GM10266 (cell line): ENCODE measurements around the gene BCKDHA.

Experiments
- DNase-seq: peaks from one replicate; pipeline ENCODE4 v3.0.0; 2012; ENCODE audit errors: extremely low spot score
- TF ChIP-seq, protein P1 (sequence below): IDR thresholded peaks from 2 replicates; pipeline ENCODE4 v1.5.1; 2012; ENCODE audit warnings: mild to moderate bottlenecking, low read depth; ENCODE audit not compliant: control insufficient read depth, insufficient read depth; ENCODE audit errors: missing control alignments

The BCKDHA gene

DNA sequence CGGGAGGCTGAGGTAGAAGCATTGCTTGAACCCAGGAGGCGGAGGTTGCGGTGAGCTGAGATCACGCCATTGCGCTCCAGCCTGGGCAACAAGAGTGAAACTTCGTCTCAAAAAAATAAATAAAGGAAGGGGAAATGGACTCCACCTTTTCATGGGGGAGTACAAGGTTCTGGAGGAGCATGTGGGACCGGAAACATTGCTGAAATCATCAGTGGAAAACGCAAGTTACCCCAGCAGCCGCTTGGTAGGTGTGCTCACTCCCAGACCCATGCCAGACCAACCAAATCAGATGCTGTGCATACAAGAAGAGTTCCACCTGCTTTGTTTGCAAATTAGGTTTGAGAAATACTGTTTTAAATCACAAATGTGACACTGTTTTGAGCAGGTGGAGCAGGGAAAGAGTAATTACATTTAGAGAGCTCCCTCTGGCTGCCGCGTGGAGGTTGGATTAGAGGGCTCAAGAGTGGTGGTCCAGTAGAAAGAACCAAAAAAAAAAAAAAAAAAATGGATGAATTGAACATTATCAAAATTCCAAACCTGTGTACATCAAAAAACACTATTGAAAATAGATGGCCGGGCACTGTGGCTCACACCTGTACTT, 50.2 kb downstream of the BCKDHA start:
- no peak for DNase-seq
- TF ChIP-seq, protein P1, sequence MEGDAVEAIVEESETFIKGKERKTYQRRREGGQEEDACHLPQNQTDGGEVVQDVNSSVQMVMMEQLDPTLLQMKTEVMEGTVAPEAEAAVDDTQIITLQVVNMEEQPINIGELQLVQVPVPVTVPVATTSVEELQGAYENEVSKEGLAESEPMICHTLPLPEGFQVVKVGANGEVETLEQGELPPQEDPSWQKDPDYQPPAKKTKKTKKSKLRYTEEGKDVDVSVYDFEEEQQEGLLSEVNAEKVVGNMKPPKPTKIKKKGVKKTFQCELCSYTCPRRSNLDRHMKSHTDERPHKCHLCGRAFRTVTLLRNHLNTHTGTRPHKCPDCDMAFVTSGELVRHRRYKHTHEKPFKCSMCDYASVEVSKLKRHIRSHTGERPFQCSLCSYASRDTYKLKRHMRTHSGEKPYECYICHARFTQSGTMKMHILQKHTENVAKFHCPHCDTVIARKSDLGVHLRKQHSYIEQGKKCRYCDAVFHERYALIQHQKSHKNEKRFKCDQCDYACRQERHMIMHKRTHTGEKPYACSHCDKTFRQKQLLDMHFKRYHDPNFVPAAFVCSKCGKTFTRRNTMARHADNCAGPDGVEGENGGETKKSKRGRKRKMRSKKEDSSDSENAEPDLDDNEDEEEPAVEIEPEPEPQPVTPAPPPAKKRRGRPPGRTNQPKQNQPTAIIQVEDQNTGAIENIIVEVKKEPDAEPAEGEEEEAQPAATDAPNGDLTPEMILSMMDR, result no peak

DNA sequence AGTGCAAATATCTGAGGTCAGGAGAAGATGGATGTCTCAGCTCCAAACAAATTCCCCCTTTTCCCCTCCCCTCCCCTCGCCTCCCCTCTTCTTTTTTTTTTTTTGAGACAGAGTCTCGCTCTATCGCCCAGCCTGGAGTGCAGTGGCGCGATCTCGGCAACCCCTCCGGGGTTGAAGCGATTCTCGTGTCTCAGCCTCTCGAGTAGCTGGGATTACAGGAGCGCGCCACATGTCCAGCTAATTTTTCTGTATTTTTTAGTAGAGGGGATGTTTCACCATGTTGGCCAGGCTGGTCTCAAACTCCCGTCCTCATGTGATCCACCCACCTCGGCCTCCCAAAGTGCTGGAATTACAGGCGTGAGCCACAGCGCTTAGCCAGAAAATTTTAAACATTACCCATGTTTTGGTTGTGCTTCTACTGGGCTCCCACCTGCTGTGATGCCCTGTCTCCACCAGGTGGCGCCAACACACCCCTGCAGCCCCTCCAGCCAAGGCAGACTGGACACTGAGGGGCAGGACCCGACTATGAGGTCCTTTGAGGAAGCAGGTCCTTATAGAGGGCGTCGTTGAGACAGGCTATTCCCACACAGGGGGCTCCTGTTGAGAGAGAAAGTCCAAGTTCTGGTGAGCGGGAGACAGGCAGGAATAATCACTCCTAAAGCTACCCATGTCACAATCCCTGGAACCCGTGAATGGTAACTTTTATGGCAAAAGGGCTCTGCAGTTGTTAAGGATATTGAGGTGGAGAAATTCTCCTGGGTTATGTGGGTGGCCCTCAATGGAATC, 51.7 kb downstream of the BCKDHA start:
- DNase-seq, result peak; percentile 78
- TF ChIP-seq, protein P1, result peak; percentile 99

DNA sequence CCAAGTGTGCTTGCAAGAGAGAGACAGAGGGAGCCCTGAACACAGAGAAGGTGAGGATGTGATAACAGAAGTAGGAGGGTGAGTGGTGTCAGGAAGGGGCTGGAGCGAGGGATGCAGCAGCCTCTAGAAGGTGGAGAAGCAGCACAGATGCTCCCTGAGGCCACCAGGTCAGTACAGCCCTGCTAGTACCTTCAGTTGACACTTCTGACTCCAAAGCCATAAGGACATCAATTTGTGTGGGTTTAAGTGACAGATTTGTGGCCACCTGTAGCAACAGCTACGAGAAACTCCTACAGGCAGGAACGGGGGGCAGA, 52.2 kb downstream of the BCKDHA start:
- DNase-seq, result no peak
- TF ChIP-seq, protein P1, result no peak

DNA sequence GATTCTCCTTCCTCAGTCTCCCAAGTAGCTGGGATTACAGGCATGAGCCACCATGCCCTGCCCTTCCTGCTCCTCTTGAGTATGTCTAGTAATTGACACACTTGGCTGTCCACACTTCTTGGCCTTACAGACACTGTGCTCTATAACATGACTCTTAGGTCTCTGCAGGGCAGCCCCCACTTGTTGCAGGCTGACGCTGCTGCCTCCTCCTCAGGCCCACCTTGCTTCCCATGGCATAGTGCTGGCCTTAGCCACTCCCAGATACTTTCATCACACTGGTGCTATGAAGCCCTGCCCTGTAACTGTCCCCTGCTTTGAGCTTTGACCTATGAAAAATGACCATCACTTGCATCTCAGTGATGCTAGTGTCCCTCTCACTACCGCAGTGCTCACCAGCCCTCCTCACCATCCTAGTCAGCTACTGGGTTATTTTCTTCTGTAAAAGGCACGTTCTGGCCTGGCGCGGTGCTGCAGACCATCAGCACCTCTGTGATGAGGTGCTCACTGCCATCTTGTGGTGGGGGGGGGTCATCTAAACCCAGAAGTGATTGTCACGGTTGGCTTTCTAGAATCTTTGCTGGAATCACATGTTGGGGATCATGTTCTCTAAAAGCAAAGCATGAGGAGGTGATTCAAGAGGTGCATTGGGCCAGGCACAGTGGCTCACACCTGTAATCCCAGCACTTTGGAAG, 55.1 kb downstream of the BCKDHA start:
- DNase-seq, result no peak
- TF ChIP-seq, protein P1, result no peak

DNA sequence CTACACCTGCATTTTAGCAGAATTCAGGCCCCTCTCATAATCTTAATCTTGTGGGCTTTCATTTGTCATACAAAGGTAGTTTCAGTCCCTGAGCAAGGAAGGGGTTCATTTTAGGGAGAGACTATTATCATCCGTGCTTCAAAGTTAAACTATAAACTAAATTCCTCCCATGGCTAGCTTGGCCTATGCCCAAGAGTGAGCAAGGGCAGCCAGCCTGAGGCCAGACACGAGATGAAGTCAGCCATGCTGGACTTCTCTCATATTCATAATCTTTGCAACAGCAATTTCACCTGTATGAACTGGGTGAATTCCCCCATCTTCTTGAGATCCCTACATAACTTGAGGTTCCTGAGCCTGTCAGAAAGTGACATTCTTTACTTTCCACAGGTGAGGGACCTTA, 58.3 kb downstream of the BCKDHA start:
- TF ChIP-seq, protein P1, result no peak

DNA sequence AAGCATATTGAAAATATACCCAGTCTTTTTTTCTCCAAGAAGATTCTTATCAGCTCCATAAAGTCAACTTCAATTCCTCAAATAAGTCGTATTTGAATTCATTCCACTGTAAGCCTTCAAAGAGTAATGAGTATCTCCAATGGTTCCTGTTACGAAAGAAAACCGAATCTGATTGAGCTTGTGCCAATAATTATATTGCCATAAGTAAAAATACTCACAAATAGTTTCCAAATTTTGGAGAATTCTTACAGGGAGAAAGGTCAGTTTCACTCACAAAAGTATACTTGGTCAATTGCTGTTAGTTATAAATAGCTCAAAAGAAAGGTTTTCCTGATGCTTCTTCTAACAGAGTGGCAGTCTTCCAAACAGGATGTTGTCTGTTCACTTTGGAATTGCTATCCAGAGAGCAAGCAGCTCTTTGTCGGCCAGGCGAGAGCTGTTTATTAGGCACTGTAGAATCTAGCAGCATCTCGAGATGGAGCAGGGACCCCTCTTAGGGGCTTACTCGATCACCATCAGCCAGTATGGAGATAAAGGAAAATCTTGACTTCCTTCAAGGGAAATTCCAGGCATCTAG, 58.8 kb downstream of the BCKDHA start:
- DNase-seq, result no peak

More for the DNA sequence above, 58.3 kb downstream of the BCKDHA start:
- no peak for DNase-seq

More for the DNA sequence above, 58.8 kb downstream of the BCKDHA start:
- TF ChIP-seq, protein P1, result no peak
